Mesendoderm (in vitro differentiated cells): ENCODE data around the gene CAPN8.

ENCODE experiments used
- DNase-seq: peaks from one replicate; pipeline ENCODE4 v3.0.0; 2013
- H2AK5ac ChIP-seq: 2 replicates; pipeline ENCODE4 v1.6.1; 2013; ENCODE audit warnings: low read length, inconsistent platforms
- H2BK120ac ChIP-seq: 2 replicates; pipeline ENCODE4 v1.6.1; 2013; ENCODE audit warnings: low read depth, mild to moderate bottlenecking, low read length, moderate library complexity, mixed read lengths
- H2BK15ac ChIP-seq: replicated peaks from 2 replicates; pipeline ENCODE4 v1.6.1; 2013; ENCODE audit warnings: low read depth, mild to moderate bottlenecking, moderate library complexity
- H2BK5ac ChIP-seq: 2 replicates; pipeline ENCODE4 v1.6.1; 2013; ENCODE audit warnings: low read length, inconsistent platforms
- H3K18ac ChIP-seq: 2 replicates; pipeline ENCODE4 v1.6.1; 2013; ENCODE audit warnings: mild to moderate bottlenecking, low read length, mixed read lengths
- H3K23ac ChIP-seq: one replicate; pipeline ENCODE4 v1.6.1; 2013; ENCODE audit warnings: low read length
- H3K27ac ChIP-seq: 2 replicates; pipeline ENCODE4 v1.5.1; 2013; ENCODE audit warnings: low read depth, mild to moderate bottlenecking, inconsistent platforms, low read length, moderate library complexity
- H3K27me3 ChIP-seq: 2 replicates; pipeline ENCODE4 v1.6.1; 2013; ENCODE audit warnings: low read length, control low read depth, mild to moderate bottlenecking, inconsistent platforms; ENCODE audit not compliant: insufficient read depth, poor library complexity
- H3K36me3 ChIP-seq: 2 replicates; pipeline ENCODE4 v1.6.1; 2013; ENCODE audit warnings: low read length, inconsistent platforms; ENCODE audit not compliant: control insufficient read depth, insufficient read depth
- H3K4ac ChIP-seq: one replicate; pipeline ENCODE4 v1.6.1; 2013; ENCODE audit warnings: low read depth, mild to moderate bottlenecking, low read length, moderate library complexity
- H3K4me1 ChIP-seq: 2 replicates; pipeline ENCODE4 v1.6.1; 2013; ENCODE audit warnings: low read depth, low read length, inconsistent platforms; ENCODE audit not compliant: control insufficient read depth
- H3K4me2 ChIP-seq: 2 replicates; pipeline ENCODE4 v1.6.1; 2013; ENCODE audit warnings: low read length
- H3K4me3 ChIP-seq: 2 replicates; pipeline ENCODE4 v1.5.1; 2013; ENCODE audit warnings: mild to moderate bottlenecking, low read length
- H3K56ac ChIP-seq: one replicate; pipeline ENCODE4 v1.6.1; 2013; ENCODE audit warnings: low read length
- H3K79me1 ChIP-seq: 2 replicates; pipeline ENCODE4 v1.6.1; 2013; ENCODE audit warnings: low read length, inconsistent platforms
- H3K79me2 ChIP-seq: 2 replicates; pipeline ENCODE4 v1.6.1; 2013; ENCODE audit warnings: mild to moderate bottlenecking, low read length; ENCODE audit not compliant: control insufficient read depth, insufficient read depth
- H3K9ac ChIP-seq: 2 replicates; pipeline ENCODE4 v1.6.1; 2013; ENCODE audit warnings: low read length, inconsistent platforms
- H4K5ac ChIP-seq: one replicate; pipeline ENCODE4 v1.6.1; 2013; ENCODE audit warnings: low read length
- H4K8ac ChIP-seq: one replicate; pipeline ENCODE4 v1.6.1; 2013; ENCODE audit warnings: low read depth, mild to moderate bottlenecking, control low read depth, low read length, moderate library complexity
- WGBS: extraction: QIAGEN DNeasy Blood & Tissue Kit; methylation state at CpG from one replicate; pipeline ENCODE4 v1.1.7; 2013; ENCODE audit warnings: low lambda C conversion rate, missing lambda C conversion rate; ENCODE audit not compliant: insufficient coverage; ENCODE audit errors: extremely low coverage; 5-methylcytosine and 5-hydroxymethylcytosine counted together

The CAPN8 gene

GRCh38 chr1:223551610-223552009, 113.9 kb downstream of the CAPN8 start:
- no peak overlapping the region for H2BK120ac ChIP-seq

GRCh38 chr1:223549740-223550139, 115.8 kb downstream of the CAPN8 start:
- Histone ChIP-seq H3K9ac (no peak overlapping the region), H3K4me1 (no peaks in the 10 kb centered on the region), H4K8ac (no peak overlapping the region), H2BK5ac (no peak overlapping the region), H3K4me3 (no peak overlapping the region), H3K56ac (no peak overlapping the region), H3K4ac (no peak overlapping the region), H2BK120ac (no peak overlapping the region), H3K27ac (no peak overlapping the region), H3K79me1 (no peaks in the 10 kb centered on the region), H3K18ac (no peak overlapping the region), H2BK15ac (no peak overlapping the region), H3K4me2 (no peak overlapping the region), H3K23ac (no peak overlapping the region), H4K5ac (no peak overlapping the region), H3K36me3 (no peaks in the 10 kb centered on the region), H3K79me2 (no peaks in the 10 kb centered on the region), H3K27me3 (no peaks in the 10 kb centered on the region), H2AK5ac (no peak overlapping the region)
- DNase-seq: no peak
- no CpG with 5 or more reads among the region's 1 CpG for WGBS

More at GRCh38 chr1:223551610-223552009, 113.9 kb downstream of the CAPN8 start:
- no peak overlapping the region for H3K23ac ChIP-seq
- H3K56ac ChIP-seq: no peak overlapping the region
- H3K36me3 ChIP-seq: no peaks in the 10 kb centered on the region
- H3K9ac ChIP-seq: no peak overlapping the region
- no peak overlapping the region for H4K8ac ChIP-seq
- H3K27ac ChIP-seq: no peak overlapping the region
- H3K27me3 ChIP-seq: no peaks in the 10 kb centered on the region
- WGBS: no CpG with 5 or more reads among the region's 3 CpGs
- no peaks in the 10 kb centered on the region for H3K4me1 ChIP-seq
- no peak overlapping the region for H2BK5ac ChIP-seq
- H3K4me2 ChIP-seq: no peak overlapping the region
- H4K5ac ChIP-seq: no peak overlapping the region
- H3K18ac ChIP-seq: no peak overlapping the region
- no peak overlapping the region for H3K4me3 ChIP-seq
- H2AK5ac ChIP-seq: no peak overlapping the region
- H2BK15ac ChIP-seq: no peak overlapping the region
- no peak overlapping the region for H3K4ac ChIP-seq
- no peaks in the 10 kb centered on the region for H3K79me2 ChIP-seq
- DNase-seq: no peak
- H3K79me1 ChIP-seq: no peaks in the 10 kb centered on the region

- Histone ChIP-seq H3K79me1 (no peaks in the 10 kb centered on the region), H3K56ac (no peak overlapping the region), H3K18ac (no peak overlapping the region), H2BK5ac (no peak overlapping the region), H2BK120ac (no peak overlapping the region), H3K4ac (no peak overlapping the region), H3K4me3 (no peak overlapping the region), H3K9ac (no peak overlapping the region), H2BK15ac (no peak overlapping the region), H4K5ac (no peak overlapping the region), H3K4me1 (no peaks in the 10 kb centered on the region), H3K23ac (no peak overlapping the region), H4K8ac (no peak overlapping the region), H3K27ac (no peak overlapping the region), H2AK5ac (no peak overlapping the region), H3K27me3 (no peaks in the 10 kb centered on the region), H3K4me2 (no peak overlapping the region), H3K79me2 (no peaks in the 10 kb centered on the region), H3K36me3 (no peaks in the 10 kb centered on the region)
- no peak for DNase-seq
- WGBS: no CpG with 5 or more reads among the region's 7 CpGs
Measured at GRCh38 chr1:223547316-223548114, 118.0 kb downstream of the CAPN8 start.

- Histone ChIP-seq H3K79me1 (no peaks in the 10 kb centered on the region), H2BK120ac (no peak overlapping the region), H3K9ac (no peak overlapping the region), H3K56ac (no peak overlapping the region), H2BK5ac (no peak overlapping the region), H2BK15ac (no peak overlapping the region), H3K4me2 (no peak overlapping the region), H3K27me3 (no peaks in the 10 kb centered on the region), H3K18ac (no peak overlapping the region), H3K4me1 (no peaks in the 10 kb centered on the region), H2AK5ac (no peak overlapping the region), H3K4ac (no peak overlapping the region), H3K27ac (no peak overlapping the region), H4K5ac (no peak overlapping the region), H4K8ac (no peak overlapping the region), H3K79me2 (no peaks in the 10 kb centered on the region), H3K36me3 (no peaks in the 10 kb centered on the region), H3K23ac (no peak overlapping the region), H3K4me3 (no peak overlapping the region)
- no CpG with 5 or more reads among the region's 4 CpGs for WGBS
- DNase-seq: no peak
Measured at GRCh38 chr1:223545343-223545742, 120.2 kb downstream of the CAPN8 start.

- H3K9ac ChIP-seq: no peak overlapping the region
- H3K56ac ChIP-seq: no peak overlapping the region
- H2BK120ac ChIP-seq: no peak overlapping the region
- H4K8ac ChIP-seq: no peak overlapping the region
- no peak overlapping the region for H3K27ac ChIP-seq
- no peak overlapping the region for H4K5ac ChIP-seq
- no peak overlapping the region for H3K4ac ChIP-seq
- H3K79me1 ChIP-seq: no peaks in the 10 kb centered on the region
- no peaks in the 10 kb centered on the region for H3K79me2 ChIP-seq
- no peak for DNase-seq
- H3K4me3 ChIP-seq: no peak overlapping the region
- no peaks in the 10 kb centered on the region for H3K27me3 ChIP-seq
- H3K4me1 ChIP-seq: no peaks in the 10 kb centered on the region
- H3K18ac ChIP-seq: no peak overlapping the region
- no peak overlapping the region for H2BK15ac ChIP-seq
- no peak overlapping the region for H2AK5ac ChIP-seq
- no peak overlapping the region for H2BK5ac ChIP-seq
- H3K23ac ChIP-seq: no peak overlapping the region
- WGBS: no CpG with 5 or more reads among the region's 4 CpGs
- no peak overlapping the region for H3K4me2 ChIP-seq
- no peaks in the 10 kb centered on the region for H3K36me3 ChIP-seq
Measured at GRCh38 chr1:223543560-223543959, 121.9 kb downstream of the CAPN8 start.

- H2BK15ac ChIP-seq: no peak overlapping the region
- H3K4ac ChIP-seq: no peak overlapping the region
- no peak overlapping the region for H2BK120ac ChIP-seq
- no peak overlapping the region for H3K56ac ChIP-seq
- H4K8ac ChIP-seq: no peak overlapping the region
- H3K9ac ChIP-seq: no peak overlapping the region
- no peaks in the 10 kb centered on the region for H3K36me3 ChIP-seq
- no CpG with 5 or more reads among the region's 4 CpGs for WGBS
- DNase-seq: no peak
- H3K79me2 ChIP-seq: no peaks in the 10 kb centered on the region
- no peak overlapping the region for H3K23ac ChIP-seq
- H3K79me1 ChIP-seq: no peaks in the 10 kb centered on the region
- H4K5ac ChIP-seq: no peak overlapping the region
- no peak overlapping the region for H2AK5ac ChIP-seq
- H3K27ac ChIP-seq: no peak overlapping the region
- no peaks in the 10 kb centered on the region for H3K4me1 ChIP-seq
- H2BK5ac ChIP-seq: no peak overlapping the region
- no peak overlapping the region for H3K4me2 ChIP-seq
- H3K27me3 ChIP-seq: no peaks in the 10 kb centered on the region
- H3K4me3 ChIP-seq: no peak overlapping the region
- H3K18ac ChIP-seq: no peak overlapping the region
Measured at GRCh38 chr1:223542831-223543230, 122.7 kb downstream of the CAPN8 start.
